ENCODE results near the gene CD14. TPM values are rescaled to one million over a fixed set of nuclear protein-coding genes. Genes with fewer than 3 reads are reported as not detected.
A peak's percentile ranks its signal among the peaks of the same experiment; 100 is the strongest.
"Not testable (repeated sequence)": the region's sequence is repeated elsewhere in the genome, so short reads cannot be mapped to it uniquely, and the experiment has no call there.

The CD14 gene
- total RNA-seq, 1 experiment from 2014 or later, result 0.79 TPM

DNA sequence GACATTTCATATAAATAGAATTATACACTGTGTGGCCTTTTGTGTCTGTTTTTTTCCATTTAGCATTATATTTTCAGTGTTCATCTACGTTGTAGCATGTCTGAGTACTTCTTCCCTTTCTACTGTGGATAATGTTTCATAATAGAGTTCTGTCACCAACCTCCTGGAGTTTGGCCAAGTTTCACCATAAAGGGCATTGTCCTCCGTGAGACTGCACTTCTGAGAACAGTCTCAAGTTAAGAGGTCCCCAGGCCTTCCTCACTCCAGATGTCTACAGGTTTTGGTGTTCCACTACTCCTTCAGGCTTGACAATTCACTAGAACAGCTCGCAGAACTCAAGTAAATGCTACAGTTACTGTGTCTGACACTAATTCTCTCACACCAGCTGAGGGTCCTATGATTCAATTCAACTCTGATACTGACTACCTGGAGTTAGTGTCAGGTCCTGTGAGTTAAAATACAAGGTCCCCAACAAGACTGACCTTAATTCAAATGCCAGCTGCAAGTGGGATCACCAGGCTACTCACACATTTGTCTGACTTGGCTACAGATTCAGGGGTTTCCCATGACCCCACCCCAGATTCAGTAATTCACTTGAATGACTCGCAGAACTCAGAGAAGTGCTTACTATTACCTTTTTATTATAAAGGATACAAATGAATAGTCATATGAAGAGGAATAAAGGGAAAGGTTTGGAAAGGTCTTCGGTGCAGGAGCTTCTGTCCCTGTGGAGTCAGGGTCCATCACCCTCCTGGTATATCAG, 37.3 kb downstream of the CD14 start:
- Mint-ChIP-seq H3K36me3 (ENCODE audit: insufficient read depth, unreplicated experiment) (no peaks in the 10 kb centered on the region), H3K9me3 (ENCODE audit: unreplicated experiment) (no peaks in the 10 kb centered on the region), H3K27ac (ENCODE audit: low read depth, unreplicated experiment) (no peak overlapping the region), H3K27me3 (ENCODE audit: insufficient read depth, unreplicated experiment) (no peaks in the 10 kb centered on the region), H3K4me1 (ENCODE audit: insufficient read depth, unreplicated experiment) (peaks cover 21% of the 10 kb centered on the region), H3K4me3 (ENCODE audit: unreplicated experiment) (no peak overlapping the region)
- intact Hi-C loops (cut with micrococcal nuclease), result no loop called here
- ChIA-PET CTCF (interaction anchor here (0.6 to 1.8 kb wide), 6 partner anchors 36 to 223 kb away, joined by 3 to 4 read pairs (median 4); partner anchors contain the start of genes IK and NDUFA2), POLR2A (interaction anchor here (0.6 to 2.4 kb wide), 7 partner anchors 10 to 318 kb away, joined by 3 to 11 read pairs (median 4); partner anchors contain the start of genes IK, NDUFA2 and SRA1)
- TF ChIP-seq, protein P1, sequence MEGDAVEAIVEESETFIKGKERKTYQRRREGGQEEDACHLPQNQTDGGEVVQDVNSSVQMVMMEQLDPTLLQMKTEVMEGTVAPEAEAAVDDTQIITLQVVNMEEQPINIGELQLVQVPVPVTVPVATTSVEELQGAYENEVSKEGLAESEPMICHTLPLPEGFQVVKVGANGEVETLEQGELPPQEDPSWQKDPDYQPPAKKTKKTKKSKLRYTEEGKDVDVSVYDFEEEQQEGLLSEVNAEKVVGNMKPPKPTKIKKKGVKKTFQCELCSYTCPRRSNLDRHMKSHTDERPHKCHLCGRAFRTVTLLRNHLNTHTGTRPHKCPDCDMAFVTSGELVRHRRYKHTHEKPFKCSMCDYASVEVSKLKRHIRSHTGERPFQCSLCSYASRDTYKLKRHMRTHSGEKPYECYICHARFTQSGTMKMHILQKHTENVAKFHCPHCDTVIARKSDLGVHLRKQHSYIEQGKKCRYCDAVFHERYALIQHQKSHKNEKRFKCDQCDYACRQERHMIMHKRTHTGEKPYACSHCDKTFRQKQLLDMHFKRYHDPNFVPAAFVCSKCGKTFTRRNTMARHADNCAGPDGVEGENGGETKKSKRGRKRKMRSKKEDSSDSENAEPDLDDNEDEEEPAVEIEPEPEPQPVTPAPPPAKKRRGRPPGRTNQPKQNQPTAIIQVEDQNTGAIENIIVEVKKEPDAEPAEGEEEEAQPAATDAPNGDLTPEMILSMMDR (IDR thresholded peaks at IDR 0.05; ENCODE audit: unreplicated experiment), result no peak
- peak; percentile 84 for DNase-seq (ENCODE audit: unreplicated experiment)
- BruUV-seq (replicated peaks), result no TSS peak

DNA sequence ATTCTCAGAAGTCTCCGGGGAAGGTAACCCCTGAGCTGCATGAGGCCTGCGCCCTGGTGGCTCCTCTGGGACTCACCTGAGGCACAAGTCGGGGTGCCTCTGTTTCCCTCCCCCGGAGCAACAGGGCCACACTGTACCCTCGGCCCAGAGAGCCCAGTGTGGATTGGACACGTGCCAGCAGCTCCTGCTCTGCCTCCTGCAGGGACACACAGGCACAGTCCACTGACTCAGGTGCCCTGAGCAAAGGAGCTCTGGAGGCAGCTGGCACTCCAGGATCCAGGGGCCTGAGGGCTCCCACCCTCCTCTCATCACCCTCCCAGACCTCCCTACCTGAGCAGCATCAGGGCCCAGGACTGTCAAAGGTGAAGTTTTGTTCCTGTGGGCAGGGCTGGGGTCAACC, 38.8 kb downstream of the CD14 start:
- Mint-ChIP-seq H3K4me3 (ENCODE audit: unreplicated experiment) (no peak overlapping the region), H3K9me3 (ENCODE audit: unreplicated experiment) (no peaks in the 10 kb centered on the region), H3K36me3 (ENCODE audit: insufficient read depth, unreplicated experiment) (no peaks in the 10 kb centered on the region), H3K27ac (ENCODE audit: low read depth, unreplicated experiment) (no peak overlapping the region), H3K4me1 (ENCODE audit: insufficient read depth, unreplicated experiment) (peaks cover 21% of the 10 kb centered on the region), H3K27me3 (ENCODE audit: insufficient read depth, unreplicated experiment) (no peaks in the 10 kb centered on the region)
- TF ChIP-seq, protein P1 (IDR thresholded peaks at IDR 0.05; ENCODE audit: unreplicated experiment), result no peak
- CTCF ChIA-PET, result no interaction called here
- POLR2A ChIA-PET, result interaction anchor here (0.5 to 1.2 kb wide), 7 partner anchors 8 to 533 kb away, joined by 3 to 5 read pairs (median 3); no protein-coding TSS in a partner anchor
- intact Hi-C loops (cut with micrococcal nuclease), result no loop called here
- BruUV-seq (replicated peaks), result no TSS peak
- no peak for DNase-seq (ENCODE audit: unreplicated experiment)

DNA sequence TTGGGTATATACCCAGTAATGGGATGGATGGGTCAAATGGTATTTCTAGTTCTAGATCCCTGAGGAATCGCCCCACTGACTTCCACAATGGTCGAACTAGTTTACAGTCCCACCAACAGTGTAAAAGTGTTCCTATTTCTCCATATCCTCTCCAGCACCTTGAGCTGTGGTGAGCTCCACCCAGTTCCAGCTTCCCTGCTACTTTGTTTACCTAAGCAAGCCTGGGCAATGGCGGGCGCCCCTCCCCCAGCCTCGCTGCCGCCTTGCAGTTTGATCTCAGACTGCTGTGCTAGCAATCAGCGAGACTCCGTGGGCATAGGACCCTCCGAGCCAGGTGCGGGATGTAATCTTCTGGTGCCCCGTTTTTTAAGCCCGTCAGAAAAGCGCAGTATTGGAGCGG, 39.9 kb downstream of the CD14 start:
- H3K36me3 Mint-ChIP-seq (ENCODE audit: insufficient read depth, unreplicated experiment); H3K9me3 Mint-ChIP-seq (ENCODE audit: unreplicated experiment); intact Hi-C loops (cut with micrococcal nuclease); CTCF ChIA-PET; H3K27me3 Mint-ChIP-seq (ENCODE audit: insufficient read depth, unreplicated experiment); H3K4me3 Mint-ChIP-seq (ENCODE audit: unreplicated experiment); BruUV-seq (replicated peaks); H3K27ac Mint-ChIP-seq (ENCODE audit: low read depth, unreplicated experiment): not testable (repeated sequence)
- DNase-seq (ENCODE audit: unreplicated experiment), result peak; percentile 77
- H3K4me1 Mint-ChIP-seq (ENCODE audit: insufficient read depth, unreplicated experiment), result peaks cover 21% of the 10 kb centered on the region
- POLR2A ChIA-PET, result interaction anchor here (0.6 to 1.1 kb wide), 2 partner anchors 14 to 360 kb away, joined by 3 read pairs; no protein-coding TSS in a partner anchor

DNA sequence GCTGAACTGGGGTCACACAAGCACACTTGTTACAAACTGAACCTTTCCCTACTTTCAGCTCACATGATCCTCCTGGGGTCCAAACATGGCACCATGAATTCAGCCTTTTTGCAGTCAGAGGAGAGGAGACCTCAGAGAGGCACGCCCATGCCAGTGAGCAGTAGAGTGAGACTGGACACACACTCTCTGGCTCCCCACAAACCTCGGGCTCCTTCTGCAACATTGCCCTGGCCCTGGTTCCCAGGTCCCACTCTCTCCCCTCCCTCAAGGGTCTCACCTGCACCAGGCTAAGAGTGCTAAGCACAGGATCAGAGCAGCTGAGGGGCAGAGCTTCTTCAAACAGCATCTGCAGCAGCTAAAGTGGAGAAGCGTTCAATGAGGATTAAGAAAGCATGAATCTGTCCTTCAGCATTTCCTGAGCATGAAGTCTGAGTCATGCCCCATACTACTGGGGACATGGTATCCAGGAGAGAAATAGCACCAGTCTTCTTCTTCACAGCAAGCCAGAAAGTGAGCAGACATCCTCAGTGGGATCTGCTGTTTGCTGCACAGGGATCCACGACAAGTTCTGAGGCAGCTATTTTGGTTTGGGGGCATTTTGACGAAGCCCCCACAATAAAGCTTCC, 41.1 kb downstream of the CD14 start:
- peak; percentile 81 for DNase-seq (ENCODE audit: unreplicated experiment)
- H3K27ac Mint-ChIP-seq (ENCODE audit: low read depth, unreplicated experiment), result no peak overlapping the region
- no peaks in the 10 kb centered on the region for H3K36me3 Mint-ChIP-seq (ENCODE audit: insufficient read depth, unreplicated experiment)
- no peaks in the 10 kb centered on the region for H3K9me3 Mint-ChIP-seq (ENCODE audit: unreplicated experiment)
- no peak overlapping the region for H3K4me3 Mint-ChIP-seq (ENCODE audit: unreplicated experiment)
- ChIA-PET CTCF (interaction anchor here (0.6 to 0.7 kb wide), 6 partner anchors 17 to 458 kb away, joined by 3 read pairs; partner anchors contain the start of gene ZMAT2), POLR2A (interaction anchor here (0.8 to 4.3 kb wide), 5 partner anchors 16 to 56 kb away, joined by 3 to 19 read pairs (median 4); partner anchors contain the start of genes APBB3, CD14, IK and NDUFA2)
- intact Hi-C loops (cut with micrococcal nuclease), result no loop called here
- BruUV-seq (replicated peaks), result no TSS peak
- peaks cover 21% of the 10 kb centered on the region for H3K4me1 Mint-ChIP-seq (ENCODE audit: insufficient read depth, unreplicated experiment)
- no peaks in the 10 kb centered on the region for H3K27me3 Mint-ChIP-seq (ENCODE audit: insufficient read depth, unreplicated experiment)
- TF ChIP-seq, protein P1 (IDR thresholded peaks at IDR 0.05; ENCODE audit: unreplicated experiment), result no peak
